IMR-90 (cell line): ENCODE data around the gene KIF1A. TPM values are rescaled to one million over a fixed set of nuclear protein-coding genes. Genes with fewer than 3 reads are reported as not detected.

Source experiments
- ATAC-seq: fragments of 200-7000 bp; cut with Tn5 transposase; 2 replicates; pipeline ENCODE4 v1.9.1; 2020; ENCODE audit warnings: low read depth, mild to moderate bottlenecking, moderate library complexity
- BruUV-seq: library from RNA; stranded (reverse); fragments of 400-500 nt; replicated peaks from 2 replicates; lab custom pipeline; 2021; lab: Mats Ljungman, UMichigan
- CTCF ChIA-PET: fragments of 300-600 bp; formaldehyde crosslinking; extraction: SDS; loops from one replicate; lab custom pipeline; 2021; ENCODE audit warnings: antibody characterized with exemption; lab: Yijun Ruan, JAX
- POLR2A ChIA-PET: fragments of 300-600 bp; sonication (Branson Sonifier 250); formaldehyde crosslinking; loops from one replicate; lab custom pipeline; 2022; ENCODE audit warnings: antibody characterized with exemption; ENCODE audit not compliant: unreplicated experiment; lab: Charles Lee
- DNase-seq: peaks from one replicate; pipeline ENCODE4 v3.0.0; 2013
- H2AFZ ChIP-seq: replicated peaks from 2 replicates; pipeline ENCODE3; 2013; ENCODE audit warnings: low read length, mild to moderate bottlenecking; ENCODE audit not compliant: poor library complexity
- H2AK5ac ChIP-seq: 2 replicates; pipeline ENCODE4 v1.6.1; 2013; ENCODE audit warnings: low read depth, low read length, inconsistent platforms
- H2AK9ac ChIP-seq: replicated peaks from 2 replicates; pipeline ENCODE3; 2013; ENCODE audit warnings: mild to moderate bottlenecking, low read depth, low read length, moderate library complexity; ENCODE audit not compliant: poor library complexity
- H2BK120ac ChIP-seq: 2 replicates; pipeline ENCODE4 v1.6.1; 2013; ENCODE audit warnings: low read depth, low read length, inconsistent platforms
- H2BK15ac ChIP-seq: 3 replicates; pipeline ENCODE4 v1.6.1; 2013; ENCODE audit warnings: low read depth, low read length, inconsistent platforms
- H2BK20ac ChIP-seq: 2 replicates; pipeline ENCODE4 v1.6.1; 2013; ENCODE audit warnings: low read depth, mild to moderate bottlenecking, inconsistent platforms, low read length, moderate library complexity
- H2BK5ac ChIP-seq: 2 replicates; pipeline ENCODE4 v1.6.1; 2013; ENCODE audit warnings: mild to moderate bottlenecking, low read depth, low read length, inconsistent platforms; ENCODE audit not compliant: poor library complexity, severe bottlenecking
- H3K14ac ChIP-seq: replicated peaks from 2 replicates; pipeline ENCODE4 v1.6.1; 2013; ENCODE audit warnings: low read depth, low read length, inconsistent platforms
- H3K18ac ChIP-seq: 2 replicates; pipeline ENCODE4 v1.6.1; 2013; ENCODE audit warnings: low read depth, low read length, control low read depth
- H3K23ac ChIP-seq: 2 replicates; pipeline ENCODE4 v1.6.1; 2013; ENCODE audit warnings: low read depth, low read length, inconsistent platforms
- H3K27ac ChIP-seq: 2 replicates; pipeline ENCODE4 v1.5.1; 2013; ENCODE audit warnings: mild to moderate bottlenecking, control low read depth, low read length; ENCODE audit not compliant: insufficient read depth
- H3K27me3 ChIP-seq: 2 replicates; pipeline ENCODE4 v1.6.1; 2013; ENCODE audit warnings: low read length; ENCODE audit not compliant: control insufficient read depth, insufficient read depth
- H3K36me3 ChIP-seq: 2 replicates; pipeline ENCODE4 v1.6.1; 2013; ENCODE audit warnings: low read length, mixed read lengths; ENCODE audit not compliant: control insufficient read depth, insufficient read depth
- H3K4ac ChIP-seq: 2 replicates; pipeline ENCODE4 v1.6.1; 2013; ENCODE audit warnings: low read depth, low read length, inconsistent platforms
- H3K4me1 ChIP-seq: 2 replicates; pipeline ENCODE4 v1.6.1; 2013; ENCODE audit warnings: low read length, mixed read lengths; ENCODE audit not compliant: control insufficient read depth, insufficient read depth
- H3K4me2 ChIP-seq: 2 replicates; pipeline ENCODE4 v1.6.1; 2013; ENCODE audit warnings: low read depth, mild to moderate bottlenecking, control low read depth, low read length, moderate library complexity
- H3K4me3 ChIP-seq: 2 replicates; pipeline ENCODE4 v1.5.1; 2013; ENCODE audit warnings: low read depth, mild to moderate bottlenecking, control low read depth, low read length, moderate library complexity; ENCODE audit not compliant: insufficient read depth
- H3K56ac ChIP-seq: 2 replicates; pipeline ENCODE4 v1.6.1; 2013; ENCODE audit warnings: low read length, inconsistent platforms; ENCODE audit not compliant: insufficient read depth; ENCODE audit errors: extremely low read depth
- H3K79me1 ChIP-seq, 2 experiments: 2 replicates each; pipeline ENCODE4 v1.6.1; 2013; ENCODE audit warnings: low read length in 2 of 2, inconsistent platforms in 1 of 2, low read depth in 1 of 2
- H3K9ac ChIP-seq: 2 replicates; pipeline ENCODE4 v1.6.1; 2013; ENCODE audit warnings: low read depth, low read length, control low read depth
- H3K9me1 ChIP-seq: 2 replicates; pipeline ENCODE4 v1.6.1; 2013; ENCODE audit warnings: low read length, inconsistent platforms; ENCODE audit not compliant: insufficient read depth
- H3K9me3 ChIP-seq: 2 replicates; pipeline ENCODE4 v1.6.1; 2013; ENCODE audit warnings: low read length; ENCODE audit not compliant: control insufficient read depth, insufficient read depth
- H4K20me1 ChIP-seq: 2 replicates; pipeline ENCODE4 v1.6.1; 2013; ENCODE audit warnings: low read length, inconsistent platforms; ENCODE audit not compliant: insufficient read depth
- H4K5ac ChIP-seq: 2 replicates; pipeline ENCODE4 v1.6.1; 2013; ENCODE audit warnings: mild to moderate bottlenecking, low read depth, low read length, control low read depth
- H4K8ac ChIP-seq, 2 experiments: 2 replicates each; pipeline ENCODE4 v1.6.1; 2013; ENCODE audit warnings: low read depth in 2 of 2, low read length in 2 of 2, control low read depth in 1 of 2, inconsistent platforms in 1 of 2
- H4K91ac ChIP-seq: 2 replicates; pipeline ENCODE4 v1.6.1; 2013; ENCODE audit warnings: low read depth, low read length, inconsistent platforms; ENCODE audit not compliant: insufficient read depth
- BHLHE40 ChIP-seq: fragments of 150-350 bp; IDR thresholded peaks from 2 replicates; pipeline ENCODE4 v1.6.1; 2016; ENCODE audit warnings: mild to moderate bottlenecking, low read depth, low read length
- SMC3 ChIP-seq: fragments of 150-350 bp; IDR thresholded peaks from 2 replicates; pipeline ENCODE4 v1.6.1; 2016; ENCODE audit warnings: low read depth, mild to moderate bottlenecking, antibody characterized with exemption, low read length, moderate library complexity
- WGBS, 2 experiments: methylation state at CpG; one replicate each; pipeline versions ENCODE4 v1.1.5 to v1.1.7; 2013; ENCODE audit warnings: missing lambda C conversion rate in 2 of 2; ENCODE audit not compliant: insufficient read length in 1 of 2; ENCODE audit errors: extremely low coverage in 2 of 2; 5-methylcytosine and 5-hydroxymethylcytosine counted together
- dilution Hi-C: fragments of 300-500 bp; cut with HindIII; formaldehyde crosslinking; loops from one replicate; pipeline ENCODE4 v1.14.3; 2018; ENCODE audit warnings: low sequenced_read_pairs; ENCODE audit not compliant: unreplicated experiment
- in situ Hi-C: fragments of 300-500 bp; cut with MboI; formaldehyde crosslinking; loops from 3 replicates; pipeline ENCODE4 v1.14.3; 2019; ENCODE audit warnings: low sequenced_read_pairs, inconsistent platforms, mixed read lengths
- intact Hi-C: fragments of 100-400 bp; cut with micrococcal nuclease; formaldehyde crosslinking; loops from 2 replicates; pipeline ENCODE4 v1.10.0; 2022
- polyA plus RNA-seq, 3 experiments: library from polyadenylated mRNA; depleted of rRNA; stranded (reverse); fragments of >200 nt; gene quantifications; 2 replicates each; pipeline ENCODE4 v1.2.3, GENCODE V29; 2012; ENCODE audit warnings: low replicate concordance in 1 of 3
- total RNA-seq: library from RNA; depleted of rRNA; stranded (reverse); fragments of >200 nt; gene quantifications from 2 replicates; pipeline ENCODE4 v1.2.3, GENCODE V29; 2012

Gene KIF1A
- total and polyA plus RNA-seq, 2 of the 4 experiments (the other 2 are of a cell fraction), result under 0.01 TPM; not detected in 1

DNA sequence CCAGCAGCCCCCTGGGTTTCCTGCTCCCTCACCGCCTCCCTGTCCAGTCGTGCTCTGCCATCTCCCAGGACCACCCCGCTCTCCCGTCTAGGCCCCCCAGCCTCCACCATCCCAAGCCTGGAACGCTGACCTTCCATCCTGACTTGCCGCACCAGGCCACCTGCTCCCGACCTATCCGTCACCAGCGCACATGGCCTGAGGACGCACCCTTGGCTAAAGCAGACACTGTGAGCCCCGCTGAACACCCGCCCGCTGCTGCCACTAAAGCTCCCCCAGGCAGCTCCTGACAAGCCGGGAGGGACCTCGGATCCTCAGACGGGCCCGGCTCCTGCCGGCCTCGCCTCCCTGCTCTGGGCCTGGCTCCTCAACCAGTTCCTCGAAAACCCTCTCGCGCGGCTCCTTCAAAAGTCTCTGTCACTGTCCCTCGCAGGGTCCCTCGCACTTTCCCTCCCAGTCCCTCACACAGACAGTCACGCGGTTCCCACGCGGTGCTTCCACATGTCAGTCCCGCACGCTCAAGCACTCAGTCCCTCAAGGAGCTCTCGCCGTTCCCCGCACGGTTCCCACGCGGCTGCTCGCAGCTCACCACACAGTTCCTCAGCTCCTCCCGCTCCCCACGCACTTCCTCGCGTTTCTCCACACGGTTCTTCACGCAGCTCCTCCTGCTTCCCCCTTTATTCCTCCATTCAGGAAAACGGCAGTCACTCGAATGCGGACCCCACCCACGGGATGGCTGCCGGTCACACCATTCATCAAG is 42.4 kb downstream of the KIF1A start:
- Histone ChIP-seq H3K27me3 (peaks cover 1% of the 10 kb centered on the region; the same call in 1 of the 2 replicates), H2AK5ac (no peak overlapping the region), H3K9me3 (peaks cover 3% of the 10 kb centered on the region; the same call in 1 of the 2 replicates), H4K91ac (no peak overlapping the region), H3K4ac (no peak overlapping the region), H3K18ac (no peak overlapping the region), H3K9me1 (no peaks in the 10 kb centered on the region), H2AFZ (no peak overlapping the region), H2AK9ac (no peak overlapping the region), H3K14ac (no peak overlapping the region), H2BK5ac (no peak overlapping the region), H2BK120ac (no peak overlapping the region), H3K4me2 (no peak overlapping the region), H2BK15ac (no peak overlapping the region), H4K8ac (no peak overlapping the region), H4K20me1 (no peaks in the 10 kb centered on the region; the same call in 1 of the 2 replicates), H3K36me3 (no peaks in the 10 kb centered on the region), H3K4me1 (no peaks in the 10 kb centered on the region), H3K9ac (no peak overlapping the region), H3K23ac (no peak overlapping the region), H3K56ac (no peak overlapping the region), H3K27ac (no peak overlapping the region), H4K5ac (no peak overlapping the region), H3K4me3 (no peak overlapping the region), H3K79me1 (no peaks in the 10 kb centered on the region), H2BK20ac (no peak overlapping the region)
- DNase-seq (no peak), ATAC-seq (no peak)
- 84% methylated on average over 44 of the region's 49 CpGs; no CpG with 5 or more reads in 1 of the 2 experiments for WGBS, 2 experiments
- BruUV-seq, result no TSS peak
- no peak for TF ChIP-seq BHLHE40
- TF ChIP-seq SMC3, result no peak
- ChIA-PET POLR2A (no interaction called here), CTCF (no interaction called here)
- dilution Hi-C loops (no loop called here), in situ Hi-C loops (no loop called here), intact Hi-C loops (no loop called here)
